Adrenal gland (tissue), 12 donors: Measurements from ENCODE around the gene YIPF3. TPM values are rescaled to one million over a fixed set of nuclear protein-coding genes. Genes with fewer than 3 reads are reported as not detected.

Experiments used
- DNase-seq, 7 donors: peaks; one replicate each; pipeline ENCODE4 v3.0.0-alpha.2; 2019 to 2020
- H3K27ac ChIP-seq, 5 donors: fragments of 200-600 bp; sonication (generic) in 4 of 5; 1 replicate in 3 of 5; 2 replicates in 2 of 5; pipeline versions ENCODE4 v1.5.1 to v1.8.0; 2016 to 2020; ENCODE audit warnings: mild to moderate bottlenecking in 1 of 5
- H3K27me3 ChIP-seq: fragments of 200-600 bp; 2 replicates; pipeline ENCODE4 v1.8.0; 2021
- H3K36me3 ChIP-seq, 2 donors: fragments of 200-600 bp; replicated peaks in 1 of 2; 1 replicate in 1 of 2; 2 replicates in 1 of 2; pipeline versions ENCODE4 v1.5.1 to v1.8.0; 2018 to 2022
- H3K4me1 ChIP-seq, 2 donors: fragments of 200-600 bp; replicated peaks in 1 of 2; 1 replicate in 1 of 2; 2 replicates in 1 of 2; pipeline versions ENCODE4 v1.5.1 to v1.8.0; 2018 to 2021
- H3K4me3 ChIP-seq, 4 donors: fragments of 200-600 bp; sonication (generic) in 3 of 4; one replicate each; pipeline ENCODE4 v1.5.1; 2016 to 2018
- H3K9me3 ChIP-seq, 3 donors: fragments of 200-600 bp; sonication (generic) in 1 of 3; replicated peaks in 1 of 3; 1 replicate in 2 of 3; 2 replicates in 1 of 3; pipeline versions ENCODE4 v1.5.1 to v1.8.0; 2016 to 2021
- POLR2A ChIP-seq, 2 donors: fragments of 450-650 bp; IDR thresholded peaks; one replicate each; pipeline ENCODE4 v1.6.1; 2017; ENCODE audit warnings: antibody characterized with exemption in 2 of 2, mild to moderate bottlenecking in 2 of 2, moderate library complexity in 1 of 2
- WGBS, 4 donors: extraction: QIAGEN DNeasy Blood & Tissue Kit in 2 of 4; methylation state at CpG; one replicate each; pipeline versions ENCODE4 v1.1.5 to v1.1.7; 2013 to 2017; 5-methylcytosine and 5-hydroxymethylcytosine counted together
- intact Hi-C, 2 donors: fragments of 100-400 bp; cut with DNase I; formaldehyde crosslinking; loops; one replicate each; pipeline versions ENCODE4 v1.14.1 to v1.15.0; 2022 to 2023
- polyA plus RNA-seq, 3 donors: library from polyadenylated mRNA; stranded (reverse); fragments of 200-250 nt in 2 of 3; fragments of 350-450 nt in 1 of 3; fragmentation: Illumina TruSeq in 1 of 3; extraction: RNeasy Lipid Tissue Mini Kit (QIAGEN cat#74804) in 1 of 3; gene quantifications; one replicate each; pipeline ENCODE4 v1.2.3, GENCODE V29; 2013 to 2014
- small RNA-seq, 2 donors: library from RNA; depleted of rRNA; stranded (forward); fragments of <200 nt; gene quantifications; one replicate each; pipeline ENCODE3, GENCODE V24; 2016
- total RNA-seq, 9 donors: library from RNA; depleted of rRNA in 4 of 9; stranded (reverse); fragments of >200 nt in 4 of 9; fragments of 120-200 nt in 1 of 9; fragmentation: NEBNext Ultra II Directional in 1 of 9; extraction: Animal tissue kit (Norgen Biotek cat#: 25700) in 1 of 9; gene quantifications; one replicate each; pipeline versions ENCODE4 v1.1.0 to v1.2.4, GENCODE V29; 2013 to 2023
- TF ChIP-seq, protein P1 (sequence below), 6 experiments: fragments of 450-650 bp in 4 of 6; fragments of 200-600 bp in 2 of 6; sonication (generic) in 1 of 6; IDR thresholded peaks; 1 replicate in 5 of 6; 2 replicates in 1 of 6; pipeline versions ENCODE4 v1.5.1 to v1.8.0; 2016 to 2021; ENCODE audit warnings: antibody characterized with exemption in 6 of 6, mild to moderate bottlenecking in 2 of 6, moderate library complexity in 1 of 6
- donor health status: healthy with polysubstance abuse.
- donor health status: Bipolar disorder and iron deficiency.
- donor health status: DM: yes; HTN: yes; CAD: no.
- donor health status: DM: no; HTN: no; CAD: no.
- donor health status: DM: no; HTN: no; CAD: no.
- donor health status: DM: yes; HTN: yes; CAD: no.

The YIPF3 gene
- total and polyA plus RNA-seq, 12 donors = 78.1 to 271 (median 148) TPM

DNA sequence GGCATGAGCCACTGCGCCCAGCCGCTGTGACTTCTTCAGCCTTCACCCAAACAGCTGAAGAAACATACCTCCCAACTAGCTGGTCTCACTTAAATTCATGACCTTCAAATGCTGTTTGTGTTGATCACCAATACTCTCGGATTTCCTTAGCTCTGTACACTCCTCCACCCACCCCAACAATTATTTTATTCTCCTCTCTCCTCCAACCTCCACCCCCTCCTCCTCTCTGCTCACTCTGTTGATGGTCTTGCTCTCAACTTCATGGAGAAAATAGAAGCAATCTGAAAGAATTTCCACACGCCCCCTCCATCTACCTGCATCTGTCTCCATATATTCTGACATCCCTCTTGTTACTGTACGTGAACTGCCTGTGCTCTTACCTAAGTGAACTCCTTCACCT, 54.8 kb downstream of the YIPF3 start:
- no peaks in the 10 kb centered on the region for H3K4me1 ChIP-seq
- H3K27ac ChIP-seq = no peak overlapping the region
- H3K9me3 ChIP-seq = no peaks in the 10 kb centered on the region
- no peak overlapping the region for H3K4me3 ChIP-seq
- TF ChIP-seq, protein P1, sequence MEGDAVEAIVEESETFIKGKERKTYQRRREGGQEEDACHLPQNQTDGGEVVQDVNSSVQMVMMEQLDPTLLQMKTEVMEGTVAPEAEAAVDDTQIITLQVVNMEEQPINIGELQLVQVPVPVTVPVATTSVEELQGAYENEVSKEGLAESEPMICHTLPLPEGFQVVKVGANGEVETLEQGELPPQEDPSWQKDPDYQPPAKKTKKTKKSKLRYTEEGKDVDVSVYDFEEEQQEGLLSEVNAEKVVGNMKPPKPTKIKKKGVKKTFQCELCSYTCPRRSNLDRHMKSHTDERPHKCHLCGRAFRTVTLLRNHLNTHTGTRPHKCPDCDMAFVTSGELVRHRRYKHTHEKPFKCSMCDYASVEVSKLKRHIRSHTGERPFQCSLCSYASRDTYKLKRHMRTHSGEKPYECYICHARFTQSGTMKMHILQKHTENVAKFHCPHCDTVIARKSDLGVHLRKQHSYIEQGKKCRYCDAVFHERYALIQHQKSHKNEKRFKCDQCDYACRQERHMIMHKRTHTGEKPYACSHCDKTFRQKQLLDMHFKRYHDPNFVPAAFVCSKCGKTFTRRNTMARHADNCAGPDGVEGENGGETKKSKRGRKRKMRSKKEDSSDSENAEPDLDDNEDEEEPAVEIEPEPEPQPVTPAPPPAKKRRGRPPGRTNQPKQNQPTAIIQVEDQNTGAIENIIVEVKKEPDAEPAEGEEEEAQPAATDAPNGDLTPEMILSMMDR (IDR thresholded peaks at IDR 0.05) = no peak
- no peak for TF ChIP-seq POLR2A (IDR thresholded peaks at IDR 0.05)
- no peaks in the 10 kb centered on the region for H3K36me3 ChIP-seq
- no peak for DNase-seq
- 60 to 70% (median 66%) methylated on average over 5 of the region's 5 CpGs for WGBS, 4 donors
- H3K27me3 ChIP-seq = peaks cover 9% of the 10 kb centered on the region
- intact Hi-C loops = no loop called here

Small RNAs within 50 kb of the gene (small RNA-seq; reads per million reads assigned to genes)
- gene RF00426 = 0 reads per million in 2 donors
- 0 reads per million in 2 donors for gene RNU6-1113P

Other genes starting within 250 kb of the YIPF3 start
- under 1 TPM in 1 of 9 donors, not detected in 8; 0.14 TPM for gene SLC22A7, start 218.7 kb downstream of the YIPF3 start, total RNA-seq
- gene SLC22A7, start 218.7 kb downstream of the YIPF3 start, polyA plus RNA-seq = not detected
- 1 to 10 TPM in 3 of 9 donors, not detected in 6; 1.2 to 1.5 (median 1.5) TPM for gene CRIP3, start 208.1 kb downstream of the YIPF3 start, total RNA-seq
- gene CRIP3, start 208.1 kb downstream of the YIPF3 start, polyA plus RNA-seq = 1 to 10 TPM in 2 of 3 donors, under 1 TPM in 1; 0.44 to 8.9 (median 2.5) TPM
- 10 to 100 TPM; 10.1 to 19.3 (median 13.9) TPM for gene ZNF318, start 147.3 kb downstream of the YIPF3 start, total RNA-seq
- 10 to 100 TPM in 1 of 3 donors, 1 to 10 TPM in 2; 5.9 to 13.8 (median 9.2) TPM for gene ZNF318, start 147.3 kb downstream of the YIPF3 start, polyA plus RNA-seq
- gene ABCC10, start 89.4 kb downstream of the YIPF3 start, total RNA-seq = 10 to 100 TPM; 19.1 to 40.0 (median 24.2) TPM
- 100 to 1,000 TPM in 1 of 3 donors, 10 to 100 TPM in 1, 1 to 10 TPM in 1; 8.5 to 123 (median 70.7) TPM for gene ABCC10, start 89.4 kb downstream of the YIPF3 start, polyA plus RNA-seq
- 1 to 10 TPM in 4 of 9 donors, under 1 TPM in 2, not detected in 3; 0.14 to 3.9 (median 1.4) TPM for gene DLK2, start 61.4 kb downstream of the YIPF3 start, total RNA-seq
- gene DLK2, start 61.4 kb downstream of the YIPF3 start, polyA plus RNA-seq = 1 to 10 TPM in 1 of 3 donors, under 1 TPM in 1, not detected in 1; 0.64 to 1.0 TPM
- 10 to 100 TPM; 23.1 to 66.0 (median 32.5) TPM for gene TJAP1, start 39.4 kb downstream of the YIPF3 start, total RNA-seq
- gene TJAP1, start 39.4 kb downstream of the YIPF3 start, polyA plus RNA-seq = 10 to 100 TPM; 17.6 to 77.5 (median 54.4) TPM
- 10 to 100 TPM in 3 of 9 donors, 1 to 10 TPM in 6; 1.4 to 15.0 (median 4.4) TPM for gene LRRC73, start 6.6 kb downstream of the YIPF3 start, total RNA-seq
- gene LRRC73, start 6.6 kb downstream of the YIPF3 start, polyA plus RNA-seq = 1 to 10 TPM; 2.8 to 4.0 (median 3.1) TPM
- gene POLR1C, start 163 bp upstream of the YIPF3 start, total RNA-seq = 10 to 100 TPM; 16.8 to 54.4 (median 30.3) TPM
- gene POLR1C, start 163 bp upstream of the YIPF3 start, polyA plus RNA-seq = 10 to 100 TPM; 36.7 to 67.2 (median 50.7) TPM
- 10 to 100 TPM; 16.1 to 70.6 (median 22.9) TPM for gene XPO5, start 59.1 kb upstream of the YIPF3 start, total RNA-seq
- 10 to 100 TPM; 10.9 to 26.2 (median 14.8) TPM for gene XPO5, start 59.1 kb upstream of the YIPF3 start, polyA plus RNA-seq
- gene POLH, start 59.3 kb upstream of the YIPF3 start, total RNA-seq = 10 to 100 TPM in 8 of 9 donors, 1 to 10 TPM in 1; 7.5 to 25.0 (median 14.0) TPM
- 10 to 100 TPM in 1 of 3 donors, 1 to 10 TPM in 2; 1.5 to 10.3 (median 2.7) TPM for gene POLH, start 59.3 kb upstream of the YIPF3 start, polyA plus RNA-seq
- gene GTPBP2, start 112.3 kb upstream of the YIPF3 start, total RNA-seq = 10 to 100 TPM; 16.5 to 59.3 (median 43.2) TPM
- 10 to 100 TPM; 26.9 to 73.5 (median 65.1) TPM for gene GTPBP2, start 112.3 kb upstream of the YIPF3 start, polyA plus RNA-seq
- 100 to 1,000 TPM in 1 of 9 donors, 10 to 100 TPM in 8; 16.1 to 112 (median 29.6) TPM for gene MAD2L1BP, start 118.9 kb upstream of the YIPF3 start, total RNA-seq
- 10 to 100 TPM; 15.2 to 26.2 (median 18.2) TPM for gene MAD2L1BP, start 118.9 kb upstream of the YIPF3 start, polyA plus RNA-seq
- under 1 TPM in 7 of 9 donors, not detected in 2; 0.20 to 1.00 (median 0.35) TPM for gene RSPH9, start 128.1 kb upstream of the YIPF3 start, total RNA-seq
- gene RSPH9, start 128.1 kb upstream of the YIPF3 start, polyA plus RNA-seq = under 1 TPM; 0.22 to 0.72 (median 0.71) TPM
- gene MRPS18A, start 170.9 kb upstream of the YIPF3 start, total RNA-seq = 100 to 1,000 TPM in 1 of 9 donors, 10 to 100 TPM in 8; 47.8 to 119 (median 52.9) TPM
- 10 to 100 TPM; 24.8 to 75.1 (median 33.1) TPM for gene MRPS18A, start 170.9 kb upstream of the YIPF3 start, polyA plus RNA-seq